HCT116 (cell line): ENCODE results near the gene LIPN. TPM values are rescaled to one million over a fixed set of nuclear protein-coding genes. Genes with fewer than 3 reads are reported as not detected.

Experiments
- ATAC-seq: fragments of 200-7000 bp; cut with Tn5 transposase; 2 replicates; pipeline ENCODE4 v1.9.1; 2020; ENCODE audit warnings: mild to moderate bottlenecking, moderate library complexity
- BruUV-seq: library from RNA; stranded (reverse); fragments of 400-500 nt; replicated peaks from 2 replicates; lab custom pipeline; 2021; lab: Mats Ljungman, UMichigan
- CTCF ChIA-PET: fragments of 300-600 bp; sonication (Branson Sonifier 250); formaldehyde crosslinking; loops from one replicate; lab custom pipeline; 2021; ENCODE audit warnings: antibody characterized with exemption; lab: Charles Lee
- POLR2A ChIA-PET: fragments of 300-600, 350-600 bp; sonication (Branson Sonifier 250); formaldehyde crosslinking; loops from one replicate; lab custom pipeline; 2021; ENCODE audit warnings: antibody characterized with exemption; lab: Charles Lee
- RAD21 ChIA-PET, 2 experiments: fragments of 300-600 bp; sonication (Branson Sonifier 250); formaldehyde crosslinking; loops; one replicate each; lab custom pipeline; 2023; ENCODE audit warnings: low total read pairs in 2 of 2; ENCODE audit not compliant: uncharacterized antibody in 2 of 2, unreplicated experiment in 2 of 2, low non-redundant PET in 1 of 2; lab: Charles Lee
- DNase-seq: peaks from one replicate; pipeline ENCODE4 v3.0.0-alpha.2; 2010; ENCODE audit warnings: low read depth, low spot score
- H2AFZ ChIP-seq: fragments of 200-600 bp; shearing (Covaris generic), sonication (generic); 2 replicates; pipeline ENCODE4 v1.6.1; 2017; ENCODE audit warnings: low read depth, mixed run types, mixed read lengths, antibody characterized with exemption, low read length; ENCODE audit not compliant: poor library complexity, severe bottlenecking
- H3K27ac ChIP-seq: 2 replicates; pipeline ENCODE4 v1.5.1; 2012; ENCODE audit warnings: low read depth, low read length
- H3K27me3 ChIP-seq: fragments of 200-600 bp; sonication (generic); 2 replicates; pipeline ENCODE4 v1.6.1; 2016; ENCODE audit warnings: mixed run types, low read length, mixed read lengths; ENCODE audit not compliant: insufficient read depth
- H3K36me3 ChIP-seq, 2 experiments: fragments of 200-500 bp in 1 of 2; fragments of 200-600 bp in 1 of 2; sonication (Bioruptor generic) in 1 of 2; sonication (generic) in 1 of 2; 2 replicates each; pipeline versions ENCODE4 v1.5.1 to v1.6.1; 2014 to 2016; ENCODE audit warnings: low read length in 2 of 2, inconsistent platforms in 1 of 2, mixed read lengths in 1 of 2, mixed run types in 1 of 2; ENCODE audit not compliant: insufficient read depth in 2 of 2, control insufficient read depth in 1 of 2
- H3K4me1 ChIP-seq, 2 experiments: fragments of 200-600 bp in 1 of 2; sonication (generic) in 1 of 2; 2 replicates each; pipeline versions ENCODE4 v1.5.1 to v1.6.1; 2012 to 2017; ENCODE audit warnings: low read length in 2 of 2, inconsistent platforms in 1 of 2, mild to moderate bottlenecking in 1 of 2, mixed read lengths in 1 of 2, mixed run types in 1 of 2, moderate library complexity in 1 of 2; ENCODE audit not compliant: insufficient read depth in 2 of 2, control insufficient read depth in 1 of 2
- H3K4me2 ChIP-seq: fragments of 200-600 bp; sonication (generic); 2 replicates; pipeline ENCODE4 v1.6.1; 2017; ENCODE audit warnings: mixed run types, low read length, mixed read lengths
- H3K4me3 ChIP-seq, 2 experiments: fragments of 200-600 bp in 1 of 2; sonication (generic) in 1 of 2; replicated peaks in 1 of 2; 2 replicates each; pipeline ENCODE4 v1.5.1; 2011 to 2016; ENCODE audit warnings: low read length in 2 of 2, control low read depth in 1 of 2, low read depth in 1 of 2, mild to moderate bottlenecking in 1 of 2, mixed read lengths in 1 of 2, mixed run types in 1 of 2
- H3K79me2 ChIP-seq: fragments of 200-600 bp; sonication (generic); 2 replicates; pipeline ENCODE4 v1.6.1; 2017; ENCODE audit warnings: mild to moderate bottlenecking, mixed run types, low read length, moderate library complexity, mixed read lengths; ENCODE audit not compliant: insufficient read depth
- H3K9ac ChIP-seq: fragments of 200-600 bp; sonication (generic); 2 replicates; pipeline ENCODE4 v1.6.1; 2016; ENCODE audit warnings: low read length, mixed read lengths
- H3K9me2 ChIP-seq: fragments of 200-600 bp; sonication (generic), shearing (Covaris generic); 2 replicates; pipeline ENCODE4 v1.6.1; 2017; ENCODE audit warnings: mixed run types, mild to moderate bottlenecking, moderate library complexity; ENCODE audit not compliant: insufficient read depth
- H3K9me3 ChIP-seq, 2 experiments: fragments of 200-500 bp in 1 of 2; fragments of 200-600 bp in 1 of 2; sonication (Bioruptor generic) in 1 of 2; sonication (generic) in 1 of 2; 2 replicates each; pipeline ENCODE4 v1.6.1; 2014 to 2017; ENCODE audit warnings: low read length in 2 of 2, mixed read lengths in 2 of 2, inconsistent platforms in 1 of 2, low read depth in 1 of 2, mild to moderate bottlenecking in 1 of 2, mixed run types in 1 of 2, moderate library complexity in 1 of 2; ENCODE audit not compliant: control insufficient read depth in 1 of 2, insufficient read depth in 1 of 2
- H4K20me1 ChIP-seq: fragments of 200-600 bp; sonication (generic), shearing (Covaris generic); 2 replicates; pipeline ENCODE4 v1.6.1; 2017; ENCODE audit warnings: mixed run types, mild to moderate bottlenecking, moderate library complexity; ENCODE audit not compliant: insufficient read depth
- CBX3 ChIP-seq: IDR thresholded peaks from 2 replicates; pipeline ENCODE4 v1.6.1; 2012; ENCODE audit warnings: low read depth
- FOSL1 ChIP-seq: IDR thresholded peaks from 2 replicates; pipeline ENCODE4 v1.6.1; 2012; ENCODE audit warnings: low read depth
- JUND ChIP-seq: IDR thresholded peaks from 2 replicates; pipeline ENCODE4 v1.6.1; 2012
- MAX ChIP-seq: IDR thresholded peaks from 2 replicates; pipeline ENCODE4 v1.6.1; 2012
- POLR2A ChIP-seq: IDR thresholded peaks from 2 replicates; pipeline ENCODE4 v1.7.0; 2011; ENCODE audit warnings: borderline replicate concordance; ENCODE audit not compliant: insufficient read depth, insufficient read length; ENCODE audit errors: extremely low read depth
- POLR2AphosphoS5 ChIP-seq: IDR thresholded peaks from 2 replicates; pipeline ENCODE4 v1.6.1; 2011; ENCODE audit warnings: mild to moderate bottlenecking, low read depth, low read length, moderate library complexity
- TCF7L2 ChIP-seq: IDR thresholded peaks from 2 replicates; pipeline ENCODE4 v1.7.0; 2011; ENCODE audit warnings: borderline replicate concordance, inconsistent platforms; ENCODE audit not compliant: insufficient read depth, insufficient read length; ENCODE audit errors: extremely low read depth
- ZFX ChIP-seq: fragments of 450-650 bp; IDR thresholded peaks from 2 replicates; pipeline ENCODE4 v1.6.1; 2017
- intact Hi-C: fragments of 100-400 bp; cut with micrococcal nuclease; formaldehyde crosslinking; loops from 2 replicates; pipeline ENCODE4 v1.10.0; 2022
- total RNA-seq: library from RNA; stranded (reverse); gene quantifications from one replicate; pipeline ENCODE4 v1.2.1, GENCODE V29; 2021; ENCODE audit not compliant: unreplicated experiment
- TF ChIP-seq, protein P1 (sequence below), 3 experiments: fragments of 200-600 bp in 1 of 3; sonication (generic) in 1 of 3; IDR thresholded peaks in 2 of 3; conservative IDR thresholded peaks in 1 of 3; 2 replicates each; pipeline ENCODE4 v1.5.1; 2012 to 2017; ENCODE audit warnings: low read depth in 2 of 3, low read length in 2 of 3, antibody characterized with exemption in 1 of 3, borderline replicate concordance in 1 of 3, control low read depth in 1 of 3, mild to moderate bottlenecking in 1 of 3, mixed read lengths in 1 of 3, mixed run types in 1 of 3, moderate library complexity in 1 of 3; ENCODE audit not compliant: insufficient read depth in 1 of 3

LIPN gene
- total RNA-seq, 1 experiment from 2014 or later, result not detected

DNA sequence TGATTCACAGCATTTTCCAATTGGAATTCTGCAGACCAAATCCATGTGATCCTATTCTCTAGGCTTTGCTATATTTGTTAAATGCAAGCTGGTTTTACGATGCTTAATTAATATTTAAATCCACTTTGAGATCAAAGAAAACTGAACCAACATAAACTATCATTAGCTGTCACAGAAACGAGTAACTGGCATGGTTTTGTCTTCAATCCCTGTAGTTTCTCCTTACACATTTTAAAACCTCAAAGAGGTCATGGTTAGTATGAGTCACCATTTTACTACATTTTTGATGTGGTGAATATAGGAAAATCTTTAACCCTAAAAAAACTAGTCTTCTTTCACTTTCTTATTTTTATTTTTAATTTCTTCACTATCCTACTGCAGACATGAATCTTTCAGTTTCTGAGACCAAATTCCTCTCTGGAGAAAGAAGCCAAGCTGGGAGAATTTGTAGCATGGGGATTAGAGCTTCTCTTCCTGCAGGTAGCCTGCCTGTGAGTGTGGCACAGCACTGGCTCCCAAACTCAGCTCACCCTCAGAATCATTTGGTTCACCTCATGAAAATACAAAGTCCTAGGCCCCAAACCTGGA lies 34.0 kb downstream of the LIPN start:
- Histone ChIP-seq H3K9me3 (no peaks in the 10 kb centered on the region), H3K4me2 (peak overlapping the region; percentile 23; the same call in 1 of the 2 replicates), H2AFZ (peak overlapping the region; percentile 42), H4K20me1 (no peaks in the 10 kb centered on the region), H3K27me3 (no peaks in the 10 kb centered on the region), H3K9ac (no peak overlapping the region), H3K36me3 (no peaks in the 10 kb centered on the region), H3K27ac (no peak overlapping the region), H3K9me2 (no peaks in the 10 kb centered on the region), H3K79me2 (no peaks in the 10 kb centered on the region), H3K4me1 (peaks cover 6 to 10% of the 10 kb centered on the region in 2 experiments; a peak in 3 of 4 replicates), H3K4me3 (no peak overlapping the region)
- intact Hi-C loops, result loop anchor here (5.0 kb wide), 2 partner anchors 107 to 227 kb away; no protein-coding TSS in a partner anchor
- BruUV-seq, result no TSS peak
- CTCF ChIA-PET, result interaction anchor here (1.2 to 1.4 kb wide), 2 partner anchors 207 to 229 kb away, joined by 4 to 9 read pairs; no protein-coding TSS in a partner anchor
- POLR2A ChIA-PET, result no interaction called here
- TF ChIP-seq POLR2AphosphoS5 (no peak), JUND (peak; percentile 64), FOSL1 (peak; percentile 59; the same call in 1 of the 2 replicates), MAX (no peak), CBX3 (0 out of 2 replicates have a peak, but pooled peaks have one; percentile 13), POLR2A (no peak), ZFX (no peak), TCF7L2 (peak; percentile 30)
- DNase-seq (no peak), ATAC-seq (no peak)
- RAD21 ChIA-PET, result no interaction called here

- ATAC-seq (no peak), DNase-seq (no peak)
- Histone ChIP-seq H3K4me3 (no peak overlapping the region), H4K20me1 (no peaks in the 10 kb centered on the region), H3K9me3 (no peaks in the 10 kb centered on the region), H3K36me3 (no peaks in the 10 kb centered on the region), H2AFZ (no peak overlapping the region), H3K4me2 (no peak overlapping the region), H3K27me3 (no peaks in the 10 kb centered on the region), H3K9ac (no peak overlapping the region), H3K9me2 (no peaks in the 10 kb centered on the region), H3K79me2 (no peaks in the 10 kb centered on the region), H3K4me1 (peaks cover 6 to 10% of the 10 kb centered on the region in 2 experiments; a peak in 3 of 4 replicates), H3K27ac (no peak overlapping the region)
- intact Hi-C loops, result loop anchor here (5.0 kb wide), 2 partner anchors 107 to 227 kb away; no protein-coding TSS in a partner anchor
- ChIA-PET RAD21 (no interaction called here), POLR2A (no interaction called here), CTCF (interaction anchor here (1.2 to 1.4 kb wide), 2 partner anchors 208 to 230 kb away, joined by 4 to 9 read pairs; no protein-coding TSS in a partner anchor)
- TF ChIP-seq MAX, result no peak
- no peak for TF ChIP-seq POLR2AphosphoS5
- TF ChIP-seq, protein P1, sequence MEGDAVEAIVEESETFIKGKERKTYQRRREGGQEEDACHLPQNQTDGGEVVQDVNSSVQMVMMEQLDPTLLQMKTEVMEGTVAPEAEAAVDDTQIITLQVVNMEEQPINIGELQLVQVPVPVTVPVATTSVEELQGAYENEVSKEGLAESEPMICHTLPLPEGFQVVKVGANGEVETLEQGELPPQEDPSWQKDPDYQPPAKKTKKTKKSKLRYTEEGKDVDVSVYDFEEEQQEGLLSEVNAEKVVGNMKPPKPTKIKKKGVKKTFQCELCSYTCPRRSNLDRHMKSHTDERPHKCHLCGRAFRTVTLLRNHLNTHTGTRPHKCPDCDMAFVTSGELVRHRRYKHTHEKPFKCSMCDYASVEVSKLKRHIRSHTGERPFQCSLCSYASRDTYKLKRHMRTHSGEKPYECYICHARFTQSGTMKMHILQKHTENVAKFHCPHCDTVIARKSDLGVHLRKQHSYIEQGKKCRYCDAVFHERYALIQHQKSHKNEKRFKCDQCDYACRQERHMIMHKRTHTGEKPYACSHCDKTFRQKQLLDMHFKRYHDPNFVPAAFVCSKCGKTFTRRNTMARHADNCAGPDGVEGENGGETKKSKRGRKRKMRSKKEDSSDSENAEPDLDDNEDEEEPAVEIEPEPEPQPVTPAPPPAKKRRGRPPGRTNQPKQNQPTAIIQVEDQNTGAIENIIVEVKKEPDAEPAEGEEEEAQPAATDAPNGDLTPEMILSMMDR (IDR thresholded peaks at IDR 0.05 in 2 of 3, conservative IDR thresholded peaks at IDR 0.05 in 1 of 3; ENCODE audit: borderline replicate concordance in 1 of 3, insufficient read depth in 1 of 3, low read depth in 2 of 3, low read length in 2 of 3), result no peak
- no peak for TF ChIP-seq JUND
- BruUV-seq, result no TSS peak
These were observed 34.9 kb downstream of the LIPN start for GRCh38 chr10:88794731-88795130.
